GM12875 (cell line): Measurements from ENCODE around the gene GBP7.
A peak's percentile ranks its signal among the peaks of the same experiment; 100 is the strongest.

ENCODE experiments used
- H3K4me3 ChIP-seq: one replicate; pipeline ENCODE4 v1.5.1; 2011; ENCODE audit warnings: low read depth, low read length, control low read depth
- CTCF ChIP-seq: IDR thresholded peaks from 2 replicates; pipeline ENCODE4 v1.5.1; 2011; ENCODE audit warnings: low read depth, mild to moderate bottlenecking, control low read depth, inconsistent platforms, low read length, moderate library complexity, borderline replicate concordance; ENCODE audit not compliant: insufficient read depth

The GBP7 gene

GRCh38 chr1:89125913-89126580 is 49.8 kb downstream of the GBP7 start, which contains the start of gene GBP2:
GBP2 (minus strand) TSS chr1:89126114; CDS start chr1:89121966, 4,148 bp downstream.
- H3K4me3 ChIP-seq: peak within 1 kb of the TSS; percentile 47
- no peak for TF ChIP-seq CTCF

- no peak for TF ChIP-seq CTCF
- H3K4me3 ChIP-seq: peak overlapping the region; percentile 47
Observed at GRCh38 chr1:89125240-89125912, 50.4 kb downstream of the GBP7 start.

DNA sequence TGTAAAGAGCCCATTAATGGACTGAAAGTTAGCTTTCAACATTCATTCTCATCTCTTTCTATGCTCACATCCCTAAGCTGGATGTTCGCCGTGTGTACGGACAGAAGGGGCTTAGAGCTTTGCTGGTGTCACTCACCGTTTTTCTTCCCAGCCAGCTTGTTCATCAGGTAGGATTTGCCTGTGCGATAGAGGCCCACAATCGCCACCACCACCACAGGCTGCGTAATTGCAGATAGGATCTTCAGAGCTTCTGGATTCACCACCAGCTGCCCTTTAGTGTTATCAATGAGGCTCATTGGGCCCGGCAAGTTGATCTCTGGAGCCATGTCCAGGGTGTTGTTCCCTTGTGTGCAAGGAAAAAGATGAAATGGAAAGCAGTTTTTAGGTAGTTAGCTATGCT is 54.2 kb downstream of the GBP7 start:
- TF ChIP-seq CTCF: no peak

DNA sequence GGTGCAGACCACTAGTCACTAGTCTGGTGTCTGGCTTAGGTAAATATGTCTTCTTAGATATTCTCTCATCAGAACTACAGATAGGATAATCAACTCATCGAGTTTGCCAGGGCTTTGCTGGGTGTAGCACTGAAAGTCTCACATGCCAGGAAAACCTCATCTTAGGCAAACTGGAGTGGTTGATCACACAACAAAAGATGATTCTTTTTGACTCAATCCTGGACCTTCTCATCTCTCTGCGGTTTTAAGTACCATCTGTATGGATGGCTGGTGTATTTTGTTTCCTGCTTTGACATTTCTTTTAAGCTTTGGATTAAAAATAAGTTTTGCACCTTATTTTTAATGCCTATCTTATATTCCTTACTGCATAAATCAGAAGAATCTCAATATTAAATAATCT is 61.1 kb downstream of the GBP7 start:
- TF ChIP-seq CTCF: no peak
- H3K4me3 ChIP-seq: no peak overlapping the region

More for the DNA sequence above, 54.2 kb downstream of the GBP7 start:
- H3K4me3 ChIP-seq: no peak overlapping the region

DNA sequence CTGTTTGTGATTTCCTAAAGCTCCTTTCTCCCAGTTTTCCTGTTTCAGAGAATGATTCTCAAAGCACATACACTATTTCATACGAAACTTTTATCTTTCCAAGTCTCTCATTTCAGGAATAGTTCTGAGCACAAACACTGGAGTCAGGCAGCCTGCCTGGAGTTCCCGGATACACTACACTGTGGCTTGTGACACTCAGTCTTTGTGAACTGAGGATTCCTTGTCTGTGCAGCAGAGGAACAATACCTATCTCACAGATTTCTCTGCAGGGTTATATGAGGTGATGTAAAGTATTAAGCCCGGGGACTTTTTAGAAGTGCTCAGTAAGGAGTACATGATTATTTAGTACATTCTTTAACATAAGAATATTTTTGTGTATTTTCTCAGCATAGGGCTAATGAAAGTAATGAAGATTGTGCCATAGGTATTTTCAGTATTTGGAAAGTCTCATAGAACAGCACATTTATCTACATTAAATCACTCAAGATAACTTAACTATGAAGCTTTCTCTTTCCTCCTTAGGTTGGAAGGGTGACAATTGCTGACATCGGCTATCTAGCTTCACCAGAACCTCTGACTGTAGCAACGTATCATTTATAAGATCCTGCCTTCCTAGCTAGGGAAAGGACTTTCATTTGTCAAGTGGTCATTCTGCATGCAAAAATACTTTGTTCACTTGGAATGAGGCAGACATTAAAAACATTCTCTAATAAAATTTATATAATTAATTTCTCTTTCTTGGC is 62.8 kb downstream of the GBP7 start:
- no peak overlapping the region for H3K4me3 ChIP-seq
- no peak for TF ChIP-seq CTCF

DNA sequence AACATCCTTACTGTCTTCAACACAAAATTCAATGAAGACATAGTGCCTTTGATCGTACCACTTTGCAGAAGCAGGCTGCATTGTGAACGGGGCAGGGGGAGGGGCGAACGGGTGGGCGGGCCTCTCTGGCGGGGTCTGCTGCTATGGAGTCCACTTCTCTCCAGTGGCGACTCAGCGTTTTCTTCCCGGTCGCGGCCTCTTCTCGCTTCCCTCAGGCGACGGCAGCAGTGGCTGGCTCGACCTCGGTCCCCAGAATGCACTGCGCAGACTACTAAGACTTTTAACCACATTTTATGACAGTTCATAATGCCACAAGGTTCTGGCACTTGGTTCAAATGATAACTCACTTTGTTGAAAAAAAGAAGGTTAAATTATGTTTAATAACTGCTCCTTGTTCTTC is 71.1 kb downstream of the GBP7 start:
- TF ChIP-seq CTCF: no peak

More for the DNA sequence above, 71.1 kb downstream of the GBP7 start:
- H3K4me3 ChIP-seq: no peak overlapping the region
